GM12878 (cell line): Measurements from ENCODE around the gene ZCCHC3. TPM values are rescaled to one million over a fixed set of nuclear protein-coding genes. Genes with fewer than 3 reads are reported as not detected.

Experiments
- CBX3 ChIP-seq: fragments of 200-600 bp; sonication (generic); IDR thresholded peaks from 2 replicates; pipeline ENCODE4 v1.6.1; 2016; ENCODE audit warnings: low read depth, borderline replicate concordance
- CEBPB ChIP-seq, 2 experiments: fragments of 150-350 bp in 1 of 2; IDR thresholded peaks; 2 replicates each; pipeline ENCODE4 v1.6.1; 2012 to 2014; ENCODE audit warnings: low read depth in 2 of 2, low read length in 2 of 2, borderline replicate concordance in 1 of 2, inconsistent platforms in 1 of 2
- CUX1 ChIP-seq: IDR thresholded peaks from 2 replicates; pipeline ENCODE4 v1.6.1; 2012; ENCODE audit warnings: improper control_type of control experiment, low read depth, low read length; ENCODE audit not compliant: insufficient replicate concordance
- E2F8 ChIP-seq: fragments of 450-650 bp; IDR thresholded peaks from 2 replicates; pipeline ENCODE4 v1.6.1; 2018; ENCODE audit warnings: mild to moderate bottlenecking, low read depth, moderate library complexity; ENCODE audit not compliant: partially characterized antibody
- E4F1 ChIP-seq: fragments of 450-650 bp; IDR thresholded peaks from 2 replicates; pipeline ENCODE4 v1.6.1; 2018; ENCODE audit warnings: borderline replicate concordance, mild to moderate bottlenecking; ENCODE audit not compliant: partially characterized antibody
- ESRRA ChIP-seq: IDR thresholded peaks from 2 replicates; pipeline ENCODE4 v1.6.1; 2012; ENCODE audit warnings: mild to moderate bottlenecking, low read length, improper control_type of control experiment
- ETV6 ChIP-seq, 2 experiments: fragments of 450-650 bp in 1 of 2; IDR thresholded peaks in 1 of 2; conservative IDR thresholded peaks in 1 of 2; 2 replicates each; pipeline ENCODE4 v1.6.1; 2014; ENCODE audit warnings: antibody characterized with exemption in 1 of 2, borderline replicate concordance in 1 of 2, low read depth in 1 of 2, mild to moderate bottlenecking in 1 of 2, moderate library complexity in 1 of 2
- EZH2 ChIP-seq: IDR thresholded peaks from 2 replicates; pipeline ENCODE4 v1.6.1; 2012; ENCODE audit warnings: low read depth, mild to moderate bottlenecking, control low read depth, inconsistent platforms, low read length, borderline replicate concordance; ENCODE audit not compliant: control insufficient read depth
- MEF2B ChIP-seq: fragments of 450-650 bp; IDR thresholded peaks from 2 replicates; pipeline ENCODE4 v1.6.1; 2018; ENCODE audit warnings: mild to moderate bottlenecking, moderate library complexity; ENCODE audit not compliant: partially characterized antibody, poor library complexity, severe bottlenecking
- NFIC ChIP-seq: IDR thresholded peaks from 2 replicates; pipeline ENCODE4 v1.6.1; 2012; ENCODE audit warnings: low read depth, mild to moderate bottlenecking, inconsistent platforms, low read length, moderate library complexity
- NFXL1 ChIP-seq: fragments of 450-650 bp; IDR thresholded peaks from 2 replicates; pipeline ENCODE4 v1.6.1; 2017; ENCODE audit warnings: antibody characterized with exemption, mild to moderate bottlenecking, borderline replicate concordance
- NR2C1 ChIP-seq: fragments of 450-650 bp; IDR thresholded peaks from 2 replicates; pipeline ENCODE4 v1.6.1; 2017; ENCODE audit warnings: antibody characterized with exemption, mild to moderate bottlenecking, moderate library complexity
- POLR2AphosphoS2 ChIP-seq: IDR thresholded peaks from 2 replicates; pipeline ENCODE4 v1.6.1; 2011; ENCODE audit warnings: low read depth, mild to moderate bottlenecking, low read length, improper control_type of control experiment, moderate library complexity
- SMARCA5 ChIP-seq: fragments of 450-650 bp; IDR thresholded peaks from 2 replicates; pipeline ENCODE4 v1.6.1; 2017; ENCODE audit warnings: mild to moderate bottlenecking
- SUZ12 ChIP-seq: fragments of 200-600 bp; sonication (generic); IDR thresholded peaks from one replicate; pipeline ENCODE4 v1.6.1; 2018; ENCODE audit warnings: antibody characterized with exemption, mild to moderate bottlenecking; ENCODE audit not compliant: unreplicated experiment
- TARDBP ChIP-seq: IDR thresholded peaks from 2 replicates; pipeline ENCODE4 v1.6.1; 2016; ENCODE audit warnings: borderline replicate concordance
- polyA plus RNA-seq, 11 experiments: library from polyadenylated mRNA; depleted of rRNA in 4 of 11; unstranded in 6 of 11; stranded (reverse) in 5 of 11; fragments of >200 nt; fragmentation: Nextera tagmentation in 4 of 11; fragmentation: Illumina TruSeq in 1 of 11; extraction: Ambion mirVana in 4 of 11; extraction: Trizol in 1 of 11; gene quantifications; 1 replicate in 1 of 11; 2 replicates in 10 of 11; pipeline versions ENCODE4 v1.2.1 to v1.2.3, GENCODE V29; 2011 to 2016; ENCODE audit warnings: inconsistent platforms in 2 of 11, missing spikeins in 2 of 11, low read depth in 1 of 11
- total RNA-seq, 4 experiments: library from RNA; depleted of rRNA in 3 of 4; stranded (reverse); fragments of >200 nt in 3 of 4; fragmentation: Illumina TruSeq in 1 of 4; extraction: Trizol in 1 of 4; gene quantifications; 2 replicates each; pipeline versions ENCODE4 v1.2.1 to v1.2.3, GENCODE V29; 2013 to 2021

ZCCHC3 gene
- total and polyA plus RNA-seq, 10 of the 15 experiments (the other 5 are each of a cell fraction or from before 2014, with no cell fraction given): 5.3 to 36.1 (median 17.2) TPM

- TF ChIP-seq TARDBP (no peak), ESRRA (no peak), CEBPB (IDR thresholded peaks at IDR 0.05; ENCODE audit: borderline replicate concordance in 1 of 2, low read depth in 2 of 2, low read length in 2 of 2) (no peak), CUX1 (no peak), E2F8 (no peak), MEF2B (peak; percentile 49), NFXL1 (no peak), E4F1 (no peak), ETV6 (conservative IDR thresholded peaks at IDR 0.05 in 1 of 2, IDR thresholded peaks at IDR 0.05 in 1 of 2; ENCODE audit: borderline replicate concordance in 1 of 2, low read depth in 1 of 2) (no peak), NFIC (no peak), NR2C1 (peak; percentile 63), POLR2AphosphoS2 (no peak), SMARCA5 (no peak), EZH2 (no peak), SUZ12 (no peak), CBX3 (no peak)
Observed at GRCh38 chr20:327186-328026, 30.0 kb downstream of the ZCCHC3 start (continued).
